Suprapubic skin (tissue), 3 donors: ENCODE data around the gene PCED1A.

Source experiments
- EP300 ChIP-seq: sonication (generic); formaldehyde crosslinking; IDR thresholded peaks from one replicate; pipeline ENCODE4 v1.6.1; 2017; ENCODE audit warnings: antibody characterized with exemption
- POLR2A ChIP-seq, 2 donors: fragments of 450-650 bp; IDR thresholded peaks; one replicate each; pipeline ENCODE4 v1.6.1; 2017; ENCODE audit warnings: antibody characterized with exemption in 2 of 2, mild to moderate bottlenecking in 2 of 2, moderate library complexity in 2 of 2
- TF ChIP-seq, protein P1 (sequence below), 2 donors: fragments of 200-600 bp in 1 of 2; fragments of 450-650 bp in 1 of 2; sonication (generic) in 1 of 2; IDR thresholded peaks; one replicate each; pipeline ENCODE4 v1.5.1; 2016 to 2019; ENCODE audit warnings: antibody characterized with exemption in 2 of 2, mild to moderate bottlenecking in 1 of 2, moderate library complexity in 1 of 2

DNA sequence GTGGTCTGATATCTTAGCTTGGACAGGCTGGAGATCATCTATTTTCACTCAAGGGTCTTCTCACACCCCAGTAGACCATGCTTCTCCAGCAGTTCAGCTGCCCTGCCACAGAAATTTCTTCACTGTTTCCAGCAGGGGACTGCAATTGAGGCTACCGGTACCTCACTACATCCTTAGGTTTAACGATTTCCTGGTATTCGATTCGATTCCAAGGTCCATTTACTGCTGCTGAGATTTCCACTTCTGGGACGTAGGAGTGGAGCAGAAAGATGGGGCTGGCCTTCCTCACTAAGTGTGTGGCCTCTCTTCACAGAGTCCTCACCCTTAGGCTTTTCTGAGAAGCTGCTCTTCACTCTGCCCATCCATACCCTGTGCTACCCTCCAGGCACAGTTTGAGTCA, 6.2 kb upstream of the PCED1A start:
- TF ChIP-seq, protein P1, sequence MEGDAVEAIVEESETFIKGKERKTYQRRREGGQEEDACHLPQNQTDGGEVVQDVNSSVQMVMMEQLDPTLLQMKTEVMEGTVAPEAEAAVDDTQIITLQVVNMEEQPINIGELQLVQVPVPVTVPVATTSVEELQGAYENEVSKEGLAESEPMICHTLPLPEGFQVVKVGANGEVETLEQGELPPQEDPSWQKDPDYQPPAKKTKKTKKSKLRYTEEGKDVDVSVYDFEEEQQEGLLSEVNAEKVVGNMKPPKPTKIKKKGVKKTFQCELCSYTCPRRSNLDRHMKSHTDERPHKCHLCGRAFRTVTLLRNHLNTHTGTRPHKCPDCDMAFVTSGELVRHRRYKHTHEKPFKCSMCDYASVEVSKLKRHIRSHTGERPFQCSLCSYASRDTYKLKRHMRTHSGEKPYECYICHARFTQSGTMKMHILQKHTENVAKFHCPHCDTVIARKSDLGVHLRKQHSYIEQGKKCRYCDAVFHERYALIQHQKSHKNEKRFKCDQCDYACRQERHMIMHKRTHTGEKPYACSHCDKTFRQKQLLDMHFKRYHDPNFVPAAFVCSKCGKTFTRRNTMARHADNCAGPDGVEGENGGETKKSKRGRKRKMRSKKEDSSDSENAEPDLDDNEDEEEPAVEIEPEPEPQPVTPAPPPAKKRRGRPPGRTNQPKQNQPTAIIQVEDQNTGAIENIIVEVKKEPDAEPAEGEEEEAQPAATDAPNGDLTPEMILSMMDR (IDR thresholded peaks at IDR 0.05) = no peak
- TF ChIP-seq POLR2A (IDR thresholded peaks at IDR 0.05) = no peak
- no peak for TF ChIP-seq EP300
